ENCODE data around the gene PRPS1. TPM values are rescaled to one million over a fixed set of nuclear protein-coding genes. Genes with fewer than 3 reads are reported as not detected.
A peak's percentile ranks its signal among the peaks of the same experiment; 100 is the strongest.

The PRPS1 gene
- total RNA-seq, 2 donors from 2014 or later: 51.6 to 62.7 TPM

GRCh38 chrX:107672955-107673378 lies 44.7 kb downstream of the PRPS1 start:
- Histone ChIP-seq H3K27me3 (ENCODE audit: control insufficient read depth, insufficient read depth, low read length, poor library complexity, severe bottlenecking) (peaks cover 11% of the 10 kb centered on the region), H3K36me3 (ENCODE audit: control insufficient read depth, insufficient read depth, low read length) (no peaks in the 10 kb centered on the region), H3K27ac (ENCODE audit: low read depth, low read length) (no peak overlapping the region), H3K9ac (ENCODE audit: extremely low read depth, low read length, poor library complexity, severe bottlenecking) (no peak overlapping the region), H3K9me3 (ENCODE audit: control insufficient read depth, low read length) (no peaks in the 10 kb centered on the region), H3K4me3 (ENCODE audit: low read length) (no peak overlapping the region), H3K4me1 (ENCODE audit: control insufficient read depth, insufficient read depth, low read length) (no peaks in the 10 kb centered on the region)
- peaks cover 30% of the 10 kb centered on the region for H3K4me1 Mint-ChIP-seq
- peaks cover 36% of the 10 kb centered on the region for H3K27me3 Mint-ChIP-seq (ENCODE audit: insufficient read depth)
- H3K9me3 Mint-ChIP-seq: peaks cover 15% of the 10 kb centered on the region
- H3K36me3 Mint-ChIP-seq (ENCODE audit: low read depth): no peaks in the 10 kb centered on the region
- WGBS, 2 experiments (ENCODE audit: insufficient coverage in 1 of 2, insufficient read length in 1 of 2): 64% methylated on average over 2 of the region's 9 CpGs; no CpG with 5 or more reads in 1 of the 2 experiments
- peak; percentile 87 for DNase-seq
- no peak overlapping the region for H3K27ac Mint-ChIP-seq
- peak overlapping the region; percentile 29 for H3K4me3 Mint-ChIP-seq
- TF ChIP-seq CTCF (conservative IDR thresholded peaks at IDR 0.05): peak; percentile 83

GRCh38 chrX:107673431-107673830 lies 45.1 kb downstream of the PRPS1 start:
- H3K27me3 Mint-ChIP-seq (ENCODE audit: insufficient read depth): peaks cover 41% of the 10 kb centered on the region
- H3K9me3 Mint-ChIP-seq: peaks cover 15% of the 10 kb centered on the region
- peaks cover 11% of the 10 kb centered on the region for H3K27me3 ChIP-seq (ENCODE audit: control insufficient read depth, insufficient read depth, low read length, poor library complexity, severe bottlenecking)
- H3K4me1 ChIP-seq (ENCODE audit: control insufficient read depth, insufficient read depth, low read length): no peaks in the 10 kb centered on the region
- H3K4me1 Mint-ChIP-seq: peaks cover 30% of the 10 kb centered on the region
- H3K36me3 Mint-ChIP-seq (ENCODE audit: low read depth): no peaks in the 10 kb centered on the region
- TF ChIP-seq CTCF (conservative IDR thresholded peaks at IDR 0.05): no peak
- DNase-seq: peak; percentile 59
- no peak overlapping the region for H3K9ac ChIP-seq (ENCODE audit: extremely low read depth, low read length, poor library complexity, severe bottlenecking)
- H3K27ac ChIP-seq (ENCODE audit: low read depth, low read length): no peak overlapping the region
- 88 to 94% methylated on average over 3 to 6 of the region's 6 CpGs for WGBS, 2 experiments (ENCODE audit: insufficient coverage in 1 of 2, insufficient read length in 1 of 2)
- H3K4me3 ChIP-seq (ENCODE audit: low read length): no peak overlapping the region
- no peaks in the 10 kb centered on the region for H3K9me3 ChIP-seq (ENCODE audit: control insufficient read depth, low read length)
- no peaks in the 10 kb centered on the region for H3K36me3 ChIP-seq (ENCODE audit: control insufficient read depth, insufficient read depth, low read length)
- H3K4me3 Mint-ChIP-seq: no peak overlapping the region
- H3K27ac Mint-ChIP-seq: no peak overlapping the region

- Mint-ChIP-seq H3K36me3 (ENCODE audit: low read depth) (no peaks in the 10 kb centered on the region), H3K27me3 (ENCODE audit: insufficient read depth) (peaks cover 45% of the 10 kb centered on the region), H3K27ac (no peak overlapping the region), H3K4me1 (peaks cover 30% of the 10 kb centered on the region), H3K9me3 (peaks cover 15% of the 10 kb centered on the region), H3K4me3 (no peak overlapping the region)
- TF ChIP-seq CTCF (conservative IDR thresholded peaks at IDR 0.05): peak; percentile 30
- H3K27me3 ChIP-seq (ENCODE audit: control insufficient read depth, insufficient read depth, low read length, poor library complexity, severe bottlenecking): peaks cover 11% of the 10 kb centered on the region
- no peak overlapping the region for H3K27ac ChIP-seq (ENCODE audit: low read depth, low read length)
- no peaks in the 10 kb centered on the region for H3K9me3 ChIP-seq (ENCODE audit: control insufficient read depth, low read length)
- WGBS, 2 experiments (ENCODE audit: insufficient coverage in 1 of 2, insufficient read length in 1 of 2): 80 to 90% methylated on average over 2 to 6 of the region's 7 CpGs
- H3K4me1 ChIP-seq (ENCODE audit: control insufficient read depth, insufficient read depth, low read length): no peaks in the 10 kb centered on the region
- H3K4me3 ChIP-seq (ENCODE audit: low read length): no peak overlapping the region
- DNase-seq: peak; percentile 72
- H3K9ac ChIP-seq (ENCODE audit: extremely low read depth, low read length, poor library complexity, severe bottlenecking): no peak overlapping the region
- no peaks in the 10 kb centered on the region for H3K36me3 ChIP-seq (ENCODE audit: control insufficient read depth, insufficient read depth, low read length)
These were observed 45.7 kb downstream of the PRPS1 start for GRCh38 chrX:107673933-107674479.
